GM10248 (cell line): ENCODE results near the gene C1QTNF8.

Experiments used
- CTCF ChIA-PET: fragments of 300-600 bp; sonication (Branson Sonifier 250); formaldehyde crosslinking; extraction: SDS; loops from one replicate; lab custom pipeline; 2021; ENCODE audit warnings: antibody characterized with exemption; lab: Yijun Ruan, JAX
- POLR2A ChIA-PET: fragments of 350-650 bp; sonication (Branson Sonifier 250); formaldehyde crosslinking; extraction: SDS; loops from one replicate; lab custom pipeline; 2020; ENCODE audit warnings: antibody characterized with exemption; lab: Yijun Ruan, JAX
- DNase-seq: peaks from one replicate; pipeline ENCODE4 v3.0.0; 2012; ENCODE audit errors: extremely low spot score
- TF ChIP-seq, protein P1 (sequence below): IDR thresholded peaks from 2 replicates; pipeline ENCODE4 v1.5.1; 2012; ENCODE audit warnings: mild to moderate bottlenecking, low read depth; ENCODE audit errors: extremely low read depth, missing control alignments, control extremely low read depth

Gene C1QTNF8

DNA sequence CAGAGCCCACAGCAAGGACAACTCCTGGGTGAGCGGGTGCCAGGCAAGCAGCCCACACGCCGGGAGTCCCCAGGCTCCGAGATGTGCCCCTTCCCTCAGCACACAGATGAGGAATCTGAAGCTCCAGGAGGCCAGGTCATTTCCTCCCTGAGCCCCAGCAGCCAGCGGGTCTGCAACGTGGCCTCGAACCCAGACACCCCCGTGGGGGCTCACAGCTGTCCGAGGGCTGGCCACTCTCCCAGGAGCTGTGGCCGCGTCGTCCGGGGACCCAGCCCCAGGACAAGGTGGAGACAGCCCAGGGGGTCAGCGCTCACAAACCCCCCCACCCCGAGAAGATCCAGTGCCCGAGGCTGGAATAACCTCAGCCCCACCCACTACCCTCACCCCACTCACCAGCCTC, 17.4 kb upstream of the C1QTNF8 start:
- CTCF ChIA-PET, result no interaction called here
- TF ChIP-seq, protein P1, sequence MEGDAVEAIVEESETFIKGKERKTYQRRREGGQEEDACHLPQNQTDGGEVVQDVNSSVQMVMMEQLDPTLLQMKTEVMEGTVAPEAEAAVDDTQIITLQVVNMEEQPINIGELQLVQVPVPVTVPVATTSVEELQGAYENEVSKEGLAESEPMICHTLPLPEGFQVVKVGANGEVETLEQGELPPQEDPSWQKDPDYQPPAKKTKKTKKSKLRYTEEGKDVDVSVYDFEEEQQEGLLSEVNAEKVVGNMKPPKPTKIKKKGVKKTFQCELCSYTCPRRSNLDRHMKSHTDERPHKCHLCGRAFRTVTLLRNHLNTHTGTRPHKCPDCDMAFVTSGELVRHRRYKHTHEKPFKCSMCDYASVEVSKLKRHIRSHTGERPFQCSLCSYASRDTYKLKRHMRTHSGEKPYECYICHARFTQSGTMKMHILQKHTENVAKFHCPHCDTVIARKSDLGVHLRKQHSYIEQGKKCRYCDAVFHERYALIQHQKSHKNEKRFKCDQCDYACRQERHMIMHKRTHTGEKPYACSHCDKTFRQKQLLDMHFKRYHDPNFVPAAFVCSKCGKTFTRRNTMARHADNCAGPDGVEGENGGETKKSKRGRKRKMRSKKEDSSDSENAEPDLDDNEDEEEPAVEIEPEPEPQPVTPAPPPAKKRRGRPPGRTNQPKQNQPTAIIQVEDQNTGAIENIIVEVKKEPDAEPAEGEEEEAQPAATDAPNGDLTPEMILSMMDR, result no peak
- POLR2A ChIA-PET, result no interaction called here
- no peak for DNase-seq

DNA sequence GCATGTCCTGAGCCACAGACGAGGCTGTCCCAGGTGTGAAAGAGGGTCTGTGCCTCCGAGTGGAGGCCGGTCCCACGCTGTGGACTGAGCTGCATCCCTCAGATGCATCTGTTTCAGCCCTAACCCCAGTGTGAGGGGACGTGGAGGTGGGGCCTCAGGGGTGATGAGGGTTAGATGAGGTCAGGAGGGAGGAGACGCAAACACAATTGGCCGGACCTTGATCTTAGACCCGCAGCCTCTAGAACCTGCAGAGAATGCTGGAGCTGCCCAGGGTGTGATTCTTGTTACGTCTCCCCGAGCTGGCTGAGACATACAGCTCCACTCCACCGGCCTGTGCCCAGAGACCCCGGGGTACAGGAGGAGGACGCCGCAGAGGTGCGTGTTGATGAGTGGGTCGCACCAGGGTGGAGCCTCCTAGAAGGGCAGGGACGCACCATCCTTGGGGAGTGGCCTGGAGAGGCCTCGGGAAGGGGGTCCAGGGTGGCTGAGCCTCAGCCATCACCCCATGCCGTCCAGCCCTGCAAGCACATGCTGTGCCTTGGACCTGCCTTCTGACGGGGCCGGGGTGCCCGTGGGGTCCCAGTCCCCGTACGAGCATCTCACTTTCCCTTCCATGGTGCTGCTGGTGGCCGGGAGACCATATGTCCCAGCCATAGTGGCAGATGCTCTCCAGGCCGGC, 16.6 kb upstream of the C1QTNF8 start:
- CTCF ChIA-PET, result interaction anchor here (1.8 kb wide), 1 partner anchor 9 kb away, joined by 5 read pairs; no protein-coding TSS in a partner anchor
- POLR2A ChIA-PET, result no interaction called here
- TF ChIP-seq, protein P1, result no peak
- no peak for DNase-seq

DNA sequence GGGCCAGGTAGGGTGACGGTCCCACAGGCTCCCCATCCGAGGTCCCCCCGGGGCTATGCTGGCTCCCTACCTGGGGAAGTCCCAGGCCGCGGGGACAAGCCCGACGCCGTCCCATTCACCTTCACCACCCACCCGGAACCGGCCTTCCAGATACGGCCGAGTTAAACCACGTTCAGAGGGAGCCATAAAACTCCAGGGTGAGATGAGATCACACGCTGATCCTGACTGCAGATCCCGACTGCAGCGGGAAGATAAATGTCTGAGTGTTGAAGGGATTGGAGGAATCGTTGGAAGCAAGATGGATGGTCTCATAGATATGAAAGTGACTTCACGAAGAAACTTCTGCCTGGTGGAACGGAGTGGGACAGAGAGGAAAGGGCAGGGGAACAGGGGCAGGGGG, 13.6 kb upstream of the C1QTNF8 start:
- CTCF ChIA-PET, result no interaction called here
- POLR2A ChIA-PET, result no interaction called here
- TF ChIP-seq, protein P1, result no peak
- no peak for DNase-seq

DNA sequence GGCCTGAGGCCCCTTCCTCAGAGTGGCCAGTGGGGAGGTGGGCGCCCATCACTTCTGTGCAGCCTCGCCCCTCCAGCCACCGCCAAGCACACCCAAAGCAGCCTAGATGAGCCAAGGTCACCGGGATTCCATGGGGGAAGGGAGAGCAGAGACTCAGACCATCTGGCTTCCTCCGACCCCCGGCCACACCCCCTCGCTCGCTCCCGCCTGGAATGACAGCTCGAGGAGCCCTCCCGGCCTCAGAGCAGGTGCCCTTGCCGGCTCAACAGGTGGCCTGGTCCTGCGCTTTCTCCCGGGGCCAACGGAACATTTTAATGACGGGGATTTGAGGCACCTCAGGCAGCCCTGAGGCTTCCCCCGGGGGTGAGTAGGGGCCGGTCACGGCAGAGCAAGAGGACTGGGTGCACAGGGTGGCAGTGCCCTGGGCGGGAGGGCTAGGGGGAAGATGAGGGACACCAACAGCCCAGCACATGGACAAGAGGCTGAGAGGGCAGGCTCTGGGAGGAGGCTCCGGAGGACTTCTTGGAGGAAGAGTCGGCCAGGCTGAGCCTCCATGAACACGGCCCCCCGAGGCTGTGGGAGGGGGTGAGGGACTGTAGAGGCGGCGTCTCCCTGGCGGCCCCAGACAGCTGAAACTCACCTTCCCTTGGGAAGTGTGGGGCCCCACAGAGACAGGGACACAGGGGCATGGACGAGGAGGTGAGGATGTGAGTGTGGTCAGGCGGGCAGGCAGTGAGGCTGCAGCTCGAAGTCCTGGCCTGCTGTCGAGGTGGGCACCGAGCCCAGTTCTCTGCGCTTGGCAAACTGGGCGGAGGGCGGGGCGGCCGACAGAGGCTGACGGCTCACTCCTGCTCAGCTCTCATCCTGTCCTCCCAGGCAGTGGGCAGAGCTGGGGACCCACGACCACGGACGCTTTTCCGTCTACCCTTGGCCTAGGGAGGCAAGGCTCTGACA, 12.5 kb upstream of the C1QTNF8 start:
- no peak for DNase-seq
- TF ChIP-seq, protein P1, result no peak
- ChIA-PET POLR2A (no interaction called here), CTCF (no interaction called here)

DNA sequence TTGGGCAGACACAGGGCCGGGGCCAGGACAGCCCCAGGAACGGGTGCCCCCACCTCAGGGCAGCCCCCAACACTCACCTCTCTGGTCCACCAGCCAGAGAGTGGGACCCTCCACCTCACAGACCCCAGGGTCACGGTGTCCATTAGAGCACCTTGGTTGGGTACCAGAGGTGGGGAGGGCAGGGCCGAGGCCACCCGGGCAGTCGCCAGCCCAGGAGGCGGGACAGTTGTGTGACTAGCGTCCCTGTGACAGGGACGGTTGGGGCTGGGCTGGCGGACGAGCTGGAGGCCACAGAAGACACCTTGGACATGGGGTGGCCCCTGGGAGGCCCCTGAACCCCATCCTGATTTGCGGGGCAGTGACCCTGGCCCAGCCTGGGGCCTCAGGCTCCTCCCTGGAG, 11.7 kb upstream of the C1QTNF8 start:
- ChIA-PET POLR2A (no interaction called here), CTCF (no interaction called here)
- TF ChIP-seq, protein P1, result no peak
- no peak for DNase-seq

DNA sequence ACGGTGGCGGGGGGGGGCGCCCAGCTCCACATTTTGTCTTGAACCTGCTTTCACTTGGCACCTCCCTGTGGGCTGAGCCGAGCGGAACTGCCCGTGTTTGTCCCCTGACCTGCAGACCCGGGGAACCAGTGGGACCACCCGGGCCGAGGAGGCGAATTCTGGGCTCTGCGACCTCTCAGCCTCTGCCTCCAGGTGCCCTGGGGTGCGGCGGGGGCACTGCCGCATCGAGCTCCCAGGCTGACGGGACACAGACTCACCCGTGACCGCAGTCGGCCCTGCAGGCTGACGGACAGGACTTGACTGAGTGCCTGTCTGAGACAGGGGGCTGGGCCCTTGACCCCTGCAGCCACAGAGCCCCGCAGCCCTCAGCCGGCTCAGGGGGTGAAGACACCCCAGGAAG, 11.1 kb upstream of the C1QTNF8 start:
- POLR2A ChIA-PET, result no interaction called here
- CTCF ChIA-PET, result no interaction called here

More for the DNA sequence above, 11.1 kb upstream of the C1QTNF8 start:
- DNase-seq, result no peak
- TF ChIP-seq, protein P1, result no peak
